HUES6 (cell line): ENCODE data around the gene ACTR1A.
A peak's percentile ranks its signal among the peaks of the same experiment; 100 is the strongest.

Source experiments
- H3K27ac ChIP-seq: 2 replicates; pipeline ENCODE4 v1.7.0; 2013; ENCODE audit warnings: low read depth, mild to moderate bottlenecking, low read length, inconsistent platforms
- H3K27me3 ChIP-seq: 2 replicates; pipeline ENCODE4 v1.6.1; 2013; ENCODE audit warnings: low read length; ENCODE audit not compliant: control insufficient read depth, insufficient read depth
- H3K36me3 ChIP-seq: 2 replicates; pipeline ENCODE4 v1.6.1; 2013; ENCODE audit warnings: low read length; ENCODE audit not compliant: control insufficient read depth, insufficient read depth
- H3K4me1 ChIP-seq: 2 replicates; pipeline ENCODE4 v1.6.1; 2013; ENCODE audit warnings: low read length; ENCODE audit not compliant: control insufficient read depth, insufficient read depth
- H3K4me3 ChIP-seq: 2 replicates; pipeline ENCODE4 v1.5.1; 2013; ENCODE audit warnings: low read depth, low read length
- H3K9ac ChIP-seq: one replicate; pipeline ENCODE4 v1.6.1; 2013; ENCODE audit warnings: mild to moderate bottlenecking, low read length
- H3K9me3 ChIP-seq: 2 replicates; pipeline ENCODE4 v1.6.1; 2013; ENCODE audit warnings: low read depth, low read length; ENCODE audit not compliant: control insufficient read depth, insufficient read depth

The ACTR1A gene

GRCh38 chr10:102502337-102503151 is at the start of gene ACTR1A:
Gene ACTR1A (minus strand): TSS chr10:102502712. CDS start chr10:102502647, 65 bp downstream.
- H3K27me3 ChIP-seq = peaks cover 16% of the 10 kb centered on the region
- H3K4me1 ChIP-seq = peaks cover 12% of the 10 kb centered on the region
- H3K4me3 ChIP-seq = peak within 1 kb of the TSS; percentile 88
- no peaks in the 10 kb centered on the region for H3K9me3 ChIP-seq
- H3K36me3 ChIP-seq = 0 out of 2 replicates have a peak, but pooled peaks cover 5% of the 10 kb centered on the region
- no peak within 1 kb of the TSS for H3K27ac ChIP-seq
- peak within 1 kb of the TSS; percentile 78 for H3K9ac ChIP-seq

GRCh38 chr10:102550636-102551210 is 48.2 kb upstream of the ACTR1A start:
- Histone ChIP-seq H3K9ac (no peak overlapping the region), H3K27ac (no peak overlapping the region), H3K4me3 (no peak overlapping the region), H3K36me3 (peaks cover 16% of the 10 kb centered on the region; the same call in 1 of the 2 replicates), H3K27me3 (no peaks in the 10 kb centered on the region), H3K9me3 (no peaks in the 10 kb centered on the region), H3K4me1 (no peaks in the 10 kb centered on the region)

- Histone ChIP-seq H3K4me1 (no peaks in the 10 kb centered on the region), H3K9me3 (no peaks in the 10 kb centered on the region), H3K4me3 (no peak overlapping the region), H3K36me3 (peaks cover 16% of the 10 kb centered on the region; the same call in 1 of the 2 replicates), H3K9ac (no peak overlapping the region), H3K27ac (no peak overlapping the region), H3K27me3 (no peaks in the 10 kb centered on the region)
Measured at GRCh38 chr10:102549549-102549948, 47.0 kb upstream of the ACTR1A start.

- Histone ChIP-seq H3K36me3 (peaks cover 11% of the 10 kb centered on the region; the same call in 1 of the 2 replicates), H3K9me3 (no peaks in the 10 kb centered on the region), H3K4me3 (no peak overlapping the region), H3K4me1 (no peaks in the 10 kb centered on the region), H3K27ac (no peak overlapping the region), H3K9ac (no peak overlapping the region), H3K27me3 (no peaks in the 10 kb centered on the region)
Measured at GRCh38 chr10:102546606-102547320, 44.3 kb upstream of the ACTR1A start.

- Histone ChIP-seq H3K27ac (no peak overlapping the region), H3K4me3 (no peak overlapping the region), H3K9ac (no peak overlapping the region), H3K36me3 (peaks cover 8% of the 10 kb centered on the region; the same call in 1 of the 2 replicates), H3K4me1 (no peaks in the 10 kb centered on the region), H3K9me3 (no peaks in the 10 kb centered on the region), H3K27me3 (no peaks in the 10 kb centered on the region)
Measured at GRCh38 chr10:102545997-102546396, 43.5 kb upstream of the ACTR1A start.

- H3K27ac ChIP-seq = no peak overlapping the region
- no peak overlapping the region for H3K9ac ChIP-seq
- no peaks in the 10 kb centered on the region for H3K4me1 ChIP-seq
- H3K4me3 ChIP-seq = no peak overlapping the region
- peaks cover 5% of the 10 kb centered on the region; the same call in 1 of the 2 replicates for H3K36me3 ChIP-seq
- no peaks in the 10 kb centered on the region for H3K9me3 ChIP-seq
- H3K27me3 ChIP-seq = no peaks in the 10 kb centered on the region
Measured at GRCh38 chr10:102545265-102545871, 42.9 kb upstream of the ACTR1A start.

- H3K4me3 ChIP-seq = no peak overlapping the region
- H3K27ac ChIP-seq = no peak overlapping the region
- no peaks in the 10 kb centered on the region for H3K9me3 ChIP-seq
- H3K9ac ChIP-seq = no peak overlapping the region
- no peaks in the 10 kb centered on the region for H3K36me3 ChIP-seq
- H3K4me1 ChIP-seq = no peaks in the 10 kb centered on the region
- no peaks in the 10 kb centered on the region for H3K27me3 ChIP-seq
Measured at GRCh38 chr10:102542800-102543418, 40.4 kb upstream of the ACTR1A start.

- H3K36me3 ChIP-seq = no peaks in the 10 kb centered on the region
- H3K9me3 ChIP-seq = no peaks in the 10 kb centered on the region
- no peak overlapping the region for H3K27ac ChIP-seq
- no peaks in the 10 kb centered on the region for H3K27me3 ChIP-seq
- H3K9ac ChIP-seq = no peak overlapping the region
- no peaks in the 10 kb centered on the region for H3K4me1 ChIP-seq
- H3K4me3 ChIP-seq = no peak overlapping the region
Measured at GRCh38 chr10:102540023-102540422, 37.5 kb upstream of the ACTR1A start.

- no peak overlapping the region for H3K27ac ChIP-seq
- H3K36me3 ChIP-seq = no peaks in the 10 kb centered on the region; the same call in 1 of the 2 replicates
- no peak overlapping the region for H3K9ac ChIP-seq
- no peaks in the 10 kb centered on the region for H3K4me1 ChIP-seq
- H3K9me3 ChIP-seq = no peaks in the 10 kb centered on the region
- no peaks in the 10 kb centered on the region for H3K27me3 ChIP-seq
- no peak overlapping the region for H3K4me3 ChIP-seq
Measured at GRCh38 chr10:102538811-102539210, 36.3 kb upstream of the ACTR1A start.

- no peak overlapping the region for H3K4me3 ChIP-seq
- H3K36me3 ChIP-seq = no peaks in the 10 kb centered on the region; the same call in 1 of the 2 replicates
- H3K27me3 ChIP-seq = no peaks in the 10 kb centered on the region
- no peak overlapping the region for H3K9ac ChIP-seq
- no peak overlapping the region for H3K27ac ChIP-seq
- no peaks in the 10 kb centered on the region for H3K4me1 ChIP-seq
- H3K9me3 ChIP-seq = no peaks in the 10 kb centered on the region
Measured at GRCh38 chr10:102537948-102538347, 35.4 kb upstream of the ACTR1A start.
